Large intestine (tissue), 3 donors: ENCODE data around the gene SOX8. TPM values are rescaled to one million over a fixed set of nuclear protein-coding genes. Genes with fewer than 3 reads are reported as not detected.

Experiments
- DNase-seq, 2 donors: peaks; one replicate each; pipeline versions ENCODE4 v3.0.0 to v3.0.0-alpha.2; 2013
- H3K27ac ChIP-seq: one replicate; pipeline ENCODE4 v1.5.1; 2013; ENCODE audit warnings: low read length
- H3K27me3 ChIP-seq: 2 replicates; pipeline ENCODE4 v1.6.1; 2013; ENCODE audit warnings: low read length; ENCODE audit not compliant: control insufficient read depth, insufficient read depth
- H3K36me3 ChIP-seq: 2 replicates; pipeline ENCODE4 v1.6.1; 2013; ENCODE audit warnings: low read length; ENCODE audit not compliant: control insufficient read depth, insufficient read depth
- H3K4me1 ChIP-seq: one replicate; pipeline ENCODE4 v1.6.1; 2013; ENCODE audit warnings: low read length; ENCODE audit not compliant: control insufficient read depth, insufficient read depth
- H3K4me3 ChIP-seq: one replicate; pipeline ENCODE4 v1.5.1; 2013; ENCODE audit warnings: low read length
- H3K9me3 ChIP-seq: one replicate; pipeline ENCODE4 v1.6.1; 2013; ENCODE audit warnings: mild to moderate bottlenecking, low read depth, low read length, moderate library complexity; ENCODE audit not compliant: control insufficient read depth
- WGBS: methylation state at CpG from one replicate; pipeline ENCODE4 v1.1.5; 2013; ENCODE audit warnings: low lambda C conversion rate; ENCODE audit not compliant: insufficient coverage; 5-methylcytosine and 5-hydroxymethylcytosine counted together
- polyA plus RNA-seq: library from polyadenylated mRNA; unstranded; fragments of 120-200 nt; gene quantifications from one replicate; pipeline ENCODE4 v1.2.1, GENCODE V29; 2013

The SOX8 gene
- polyA plus RNA-seq, 1 donor, result 3.7 TPM

- H3K9me3 ChIP-seq, result peaks cover 28% of the 10 kb centered on the region
- peaks cover 19% of the 10 kb centered on the region for H3K27me3 ChIP-seq
- no CpG with 5 or more reads among the region's 6 CpGs for WGBS
- no peak overlapping the region for H3K27ac ChIP-seq
- DNase-seq, result no peak
- H3K4me1 ChIP-seq, result no peaks in the 10 kb centered on the region
- H3K4me3 ChIP-seq, result no peak overlapping the region
- no peaks in the 10 kb centered on the region for H3K36me3 ChIP-seq
Measured at GRCh38 chr16:996681-997080, 15.1 kb downstream of the SOX8 start.

GRCh38 chr16:997440-998051 is 16.0 kb downstream of the SOX8 start:
- no peak overlapping the region for H3K27ac ChIP-seq

GRCh38 chr16:998211-998610 is 16.6 kb downstream of the SOX8 start:
- DNase-seq, result no peak
- H3K4me1 ChIP-seq, result no peaks in the 10 kb centered on the region
- H3K9me3 ChIP-seq, result peaks cover 28% of the 10 kb centered on the region
- H3K27ac ChIP-seq, result no peak overlapping the region
- no CpG with 5 or more reads among the region's 11 CpGs for WGBS
- H3K4me3 ChIP-seq, result no peak overlapping the region
- H3K27me3 ChIP-seq, result peaks cover 19% of the 10 kb centered on the region
- no peaks in the 10 kb centered on the region for H3K36me3 ChIP-seq

More at GRCh38 chr16:997440-998051, 16.0 kb downstream of the SOX8 start:
- no CpG with 5 or more reads among the region's 39 CpGs for WGBS
- peaks cover 28% of the 10 kb centered on the region for H3K9me3 ChIP-seq
- H3K4me1 ChIP-seq, result no peaks in the 10 kb centered on the region
- no peaks in the 10 kb centered on the region for H3K36me3 ChIP-seq
- H3K27me3 ChIP-seq, result peaks cover 19% of the 10 kb centered on the region
- H3K4me3 ChIP-seq, result no peak overlapping the region
- no peak for DNase-seq

- Histone ChIP-seq H3K9me3 (peaks cover 24% of the 10 kb centered on the region), H3K36me3 (no peaks in the 10 kb centered on the region), H3K27ac (no peak overlapping the region), H3K27me3 (peaks cover 19% of the 10 kb centered on the region), H3K4me3 (no peak overlapping the region), H3K4me1 (no peaks in the 10 kb centered on the region)
- no peak for DNase-seq
- no CpG with 5 or more reads among the region's 11 CpGs for WGBS
Measured at GRCh38 chr16:998615-999014, 17.0 kb downstream of the SOX8 start.

GRCh38 chr16:999677-1000076 is 18.1 kb downstream of the SOX8 start:
- no CpG with 5 or more reads among the region's 11 CpGs for WGBS
- Histone ChIP-seq H3K27me3 (peaks cover 19% of the 10 kb centered on the region), H3K36me3 (no peaks in the 10 kb centered on the region), H3K4me1 (no peaks in the 10 kb centered on the region), H3K9me3 (peaks cover 18% of the 10 kb centered on the region), H3K4me3 (no peak overlapping the region), H3K27ac (no peak overlapping the region)
- DNase-seq, result no peak

GRCh38 chr16:1000608-1001007 is 19.0 kb downstream of the SOX8 start:
- H3K4me3 ChIP-seq, result no peak overlapping the region
- DNase-seq, result no peak
- H3K27me3 ChIP-seq, result peaks cover 19% of the 10 kb centered on the region
- H3K9me3 ChIP-seq, result peaks cover 18% of the 10 kb centered on the region
- no peaks in the 10 kb centered on the region for H3K36me3 ChIP-seq
- no peaks in the 10 kb centered on the region for H3K4me1 ChIP-seq
- no CpG with 5 or more reads among the region's 17 CpGs for WGBS
- no peak overlapping the region for H3K27ac ChIP-seq

GRCh38 chr16:1001096-1001495 is 19.5 kb downstream of the SOX8 start:
- Histone ChIP-seq H3K9me3 (peaks cover 18% of the 10 kb centered on the region), H3K4me1 (no peaks in the 10 kb centered on the region), H3K27me3 (peaks cover 19% of the 10 kb centered on the region), H3K4me3 (no peak overlapping the region), H3K36me3 (no peaks in the 10 kb centered on the region), H3K27ac (no peak overlapping the region)
- WGBS, result no CpG with 5 or more reads among the region's 11 CpGs
- DNase-seq, result no peak

- H3K27ac ChIP-seq, result no peak overlapping the region
- WGBS, result no CpG with 5 or more reads among the region's 46 CpGs
Measured at GRCh38 chr16:1002399-1003166, 21.0 kb downstream of the SOX8 start.

GRCh38 chr16:1003391-1004347 is 22.1 kb downstream of the SOX8 start:
- H3K9me3 ChIP-seq, result peaks cover 7% of the 10 kb centered on the region
- WGBS, result 80% methylated on average over 1 of the region's 41 CpGs

More at GRCh38 chr16:1002399-1003166, 21.0 kb downstream of the SOX8 start:
- H3K36me3 ChIP-seq, result no peaks in the 10 kb centered on the region
- peaks cover 10% of the 10 kb centered on the region for H3K9me3 ChIP-seq
- no peak for DNase-seq
- H3K4me3 ChIP-seq, result no peak overlapping the region
- no peaks in the 10 kb centered on the region for H3K4me1 ChIP-seq
- H3K27me3 ChIP-seq, result peaks cover 8% of the 10 kb centered on the region

GRCh38 chr16:1005286-1005685 is 23.7 kb downstream of the SOX8 start:
- WGBS, result no CpG with 5 or more reads among the region's 11 CpGs
- H3K27ac ChIP-seq, result no peak overlapping the region
- H3K9me3 ChIP-seq, result peaks cover 7% of the 10 kb centered on the region
- no peak overlapping the region for H3K4me3 ChIP-seq
- no peaks in the 10 kb centered on the region for H3K36me3 ChIP-seq
- H3K4me1 ChIP-seq, result no peaks in the 10 kb centered on the region
- DNase-seq, result no peak
- H3K27me3 ChIP-seq, result no peaks in the 10 kb centered on the region

More at GRCh38 chr16:1003391-1004347, 22.1 kb downstream of the SOX8 start:
- no peak overlapping the region for H3K4me3 ChIP-seq
- no peak for DNase-seq
- no peak overlapping the region for H3K27ac ChIP-seq
- no peaks in the 10 kb centered on the region for H3K36me3 ChIP-seq
- H3K4me1 ChIP-seq, result no peaks in the 10 kb centered on the region
- no peaks in the 10 kb centered on the region for H3K27me3 ChIP-seq
